SHP77 treated with DMSO at 0.1 percent for 48 hours (cell line): Measurements from ENCODE around the gene MYO1A.

Experiments used
- DNase-seq: peaks from one replicate; lab custom pipeline; 2025; lab: John Stamatoyannopoulos, UW

Gene MYO1A

GRCh38 chr12:57049890-57050289 is at the start of gene MYO1A:
Gene MYO1A, minus strand, starts transcription at chr12:57050129. Its CDS starts 1,806 bp downstream, at chr12:57048323.
- no peak for DNase-seq

- DNase-seq = no peak
Measured at GRCh38 chr12:57099047-57099714, 49.3 kb upstream of the MYO1A start.

- no peak for DNase-seq
Measured at GRCh38 chr12:57098546-57098945, 48.6 kb upstream of the MYO1A start.

GRCh38 chr12:57097554-57097835 is 47.6 kb upstream of the MYO1A start:
- no peak for DNase-seq

- DNase-seq = no peak
Measured at GRCh38 chr12:57096748-57097553, 47.0 kb upstream of the MYO1A start.

- peak; percentile 10 for DNase-seq
Measured at GRCh38 chr12:57096099-57096572, 46.2 kb upstream of the MYO1A start.

- DNase-seq = no peak
Measured at GRCh38 chr12:57095440-57095839, 45.5 kb upstream of the MYO1A start.

- DNase-seq = no peak
Measured at GRCh38 chr12:57094208-57095160, 44.6 kb upstream of the MYO1A start.

GRCh38 chr12:57093415-57094207 is 43.7 kb upstream of the MYO1A start:
- no peak for DNase-seq

GRCh38 chr12:57092876-57093414 is 43.0 kb upstream of the MYO1A start:
- no peak for DNase-seq

- DNase-seq = no peak
Measured at GRCh38 chr12:57092529-57092862, 42.6 kb upstream of the MYO1A start.

GRCh38 chr12:57091638-57092528 is 42.0 kb upstream of the MYO1A start:
- no peak for DNase-seq

GRCh38 chr12:57090924-57091637 is 41.2 kb upstream of the MYO1A start:
- no peak for DNase-seq

- DNase-seq = no peak
Measured at GRCh38 chr12:57090490-57090889, 40.6 kb upstream of the MYO1A start.

- DNase-seq = no peak
Measured at GRCh38 chr12:57089271-57090245, 39.6 kb upstream of the MYO1A start.

GRCh38 chr12:57088354-57089270 is 38.7 kb upstream of the MYO1A start, which contains the start of gene NAB2:
Gene NAB2, plus strand, starts transcription at chr12:57089114. Its CDS starts 158 bp downstream, at chr12:57089272.
- DNase-seq = peak; percentile 69

- DNase-seq = no peak
Measured at GRCh38 chr12:57087691-57088353, 37.9 kb upstream of the MYO1A start.
